ENCODE data around the gene MLLT6. TPM values are rescaled to one million over a fixed set of nuclear protein-coding genes. Genes with fewer than 3 reads are reported as not detected.

The MLLT6 gene
- total RNA-seq, 1 experiment from 2014 or later: 24.7 TPM

GRCh38 chr17:38752308-38753070 lies 47.4 kb downstream of the MLLT6 start, which contains the start of gene PSMB3:
PSMB3 (plus strand) TSS chr17:38752741; CDS start chr17:38752827, 86 bp downstream.
- Histone ChIP-seq H3K27me3 (ENCODE audit: low read length) (no peaks in the 10 kb centered on the region), H3F3A (ENCODE audit: low read length, unreplicated experiment) (no peaks in the 10 kb centered on the region), H4K20me1 (ENCODE audit: low read length) (no peaks in the 10 kb centered on the region), H3K9me2 (replicated peaks; ENCODE audit: low read length) (no peaks in the 10 kb centered on the region), H3K27ac (ENCODE audit: low read length) (peak within 1 kb of the TSS; percentile 64), H3K36me3 (ENCODE audit: low read depth, low read length) (peaks cover 16% of the 10 kb centered on the region), H3K4me3 (ENCODE audit: low read length) (peak within 1 kb of the TSS; percentile 94), H3K4me1 (ENCODE audit: insufficient read depth, low read length) (peaks cover 16% of the 10 kb centered on the region), H2AFZ (ENCODE audit: low read length) (peak within 1 kb of the TSS; percentile 84), H3K9me3 (ENCODE audit: low read length) (no peaks in the 10 kb centered on the region), H3K79me2 (ENCODE audit: low read length) (peaks cover 51% of the 10 kb centered on the region), H3K9ac (ENCODE audit: low read length) (peak within 1 kb of the TSS; percentile 96), H3K4me2 (ENCODE audit: low read length) (peak within 1 kb of the TSS; percentile 88)
- DNase-seq: peak; percentile 98
- BruUV-seq (replicated peaks): no TSS peak
- CTCF ChIA-PET: no interaction called here
- TF ChIP-seq CTCF (conservative IDR thresholded peaks at IDR 0.05; ENCODE audit: low read depth, low read length) (no peak), EZH2phosphoT487 (IDR thresholded peaks at IDR 0.05; ENCODE audit: borderline replicate concordance, low read length) (no peak), EZH2 (IDR thresholded peaks at IDR 0.05; ENCODE audit: low read length, unreplicated experiment) (no peak)
- POLR2A ChIA-PET (ENCODE audit: unreplicated experiment): interaction anchor here (0.6 kb wide), 1 partner anchor 265 kb away, joined by 3 read pairs; no protein-coding TSS in a partner anchor
- intact Hi-C loops (cut with micrococcal nuclease): loop anchor here (2.0 kb wide), 1 partner anchor 46 kb away; the partner anchor contains the start of gene PIP4K2B
- peak; percentile 68 for ATAC-seq

GRCh38 chr17:38753071-38753506 lies 48.0 kb downstream of the MLLT6 start:
- peak overlapping the region; percentile 94 for H3K4me3 ChIP-seq (ENCODE audit: low read length)
- H3K4me1 ChIP-seq (ENCODE audit: insufficient read depth, low read length): peaks cover 16% of the 10 kb centered on the region
- intact Hi-C loops (cut with micrococcal nuclease): loop anchor here (2.0 kb wide), 1 partner anchor 46 kb away; the partner anchor contains the start of gene PIP4K2B
- ChIA-PET POLR2A (ENCODE audit: unreplicated experiment) (interaction anchor here (0.6 kb wide), 1 partner anchor 101 kb away, joined by 5 read pairs; no protein-coding TSS in a partner anchor), CTCF (no interaction called here)
- BruUV-seq (replicated peaks): TSS peak; percentile 60
- peak overlapping the region; percentile 96 for H3K9ac ChIP-seq (ENCODE audit: low read length)
- H3K9me2 ChIP-seq (replicated peaks; ENCODE audit: low read length): no peaks in the 10 kb centered on the region
- H3K9me3 ChIP-seq (ENCODE audit: low read length): no peaks in the 10 kb centered on the region
- H3K36me3 ChIP-seq (ENCODE audit: low read depth, low read length): peaks cover 19% of the 10 kb centered on the region
- peak overlapping the region; percentile 73; the same call in 1 of the 2 replicates for H2AFZ ChIP-seq (ENCODE audit: low read length)
- H4K20me1 ChIP-seq (ENCODE audit: low read length): no peaks in the 10 kb centered on the region
- ATAC-seq: no peak
- peaks cover 46% of the 10 kb centered on the region for H3K79me2 ChIP-seq (ENCODE audit: low read length)
- no peaks in the 10 kb centered on the region for H3K27me3 ChIP-seq (ENCODE audit: low read length)
- peak overlapping the region; percentile 85 for H3K4me2 ChIP-seq (ENCODE audit: low read length)
- peak overlapping the region; percentile 50; the same call in 1 of the 2 replicates for H3K27ac ChIP-seq (ENCODE audit: low read length)
- no peak for DNase-seq
- H3F3A ChIP-seq (ENCODE audit: low read length, unreplicated experiment): no peaks in the 10 kb centered on the region
- TF ChIP-seq EZH2 (IDR thresholded peaks at IDR 0.05; ENCODE audit: low read length, unreplicated experiment): no peak
- TF ChIP-seq EZH2phosphoT487 (IDR thresholded peaks at IDR 0.05; ENCODE audit: borderline replicate concordance, low read length): no peak
- TF ChIP-seq CTCF (conservative IDR thresholded peaks at IDR 0.05; ENCODE audit: low read depth, low read length): no peak
